ENCODE results near the gene DIAPH3.

GRCh38 chr13:60155978-60156377 is 7.8 kb downstream of the DIAPH3 start:
- TF ChIP-seq CTCF (conservative IDR thresholded peaks at IDR 0.05; ENCODE audit: low read depth, low read length) (no peak), MAZ (IDR thresholded peaks at IDR 0.05; ENCODE audit: borderline replicate concordance, low read depth, low read length) (no peak), FOS (IDR thresholded peaks at IDR 0.05; ENCODE audit: low read depth, low read length) (no peak), BHLHE40 (IDR thresholded peaks at IDR 0.05; ENCODE audit: low read depth, low read length) (no peak), RFX5 (IDR thresholded peaks at IDR 0.05; ENCODE audit: low read depth, low read length) (no peak), ELK1 (IDR thresholded peaks at IDR 0.05; ENCODE audit: borderline replicate concordance, low read depth, low read length) (no peak), SMC3 (IDR thresholded peaks at IDR 0.05; ENCODE audit: low read depth, low read length) (no peak), POLR2A (IDR thresholded peaks at IDR 0.05; ENCODE audit: low read depth, low read length) (no peak), MXI1 (IDR thresholded peaks at IDR 0.05; ENCODE audit: borderline replicate concordance, low read depth, low read length) (no peak), RCOR1 (IDR thresholded peaks at IDR 0.05; ENCODE audit: insufficient replicate concordance, low read length) (no peak), MAFK (IDR thresholded peaks at IDR 0.05; ENCODE audit: low read depth, low read length) (no peak), NFE2L2 (IDR thresholded peaks at IDR 0.05; ENCODE audit: low read depth, low read length) (no peak), RAD21 (IDR thresholded peaks at IDR 0.05; ENCODE audit: low read length) (no peak)
